ENCODE measurements around the gene AIMP2.

The AIMP2 gene

DNA sequence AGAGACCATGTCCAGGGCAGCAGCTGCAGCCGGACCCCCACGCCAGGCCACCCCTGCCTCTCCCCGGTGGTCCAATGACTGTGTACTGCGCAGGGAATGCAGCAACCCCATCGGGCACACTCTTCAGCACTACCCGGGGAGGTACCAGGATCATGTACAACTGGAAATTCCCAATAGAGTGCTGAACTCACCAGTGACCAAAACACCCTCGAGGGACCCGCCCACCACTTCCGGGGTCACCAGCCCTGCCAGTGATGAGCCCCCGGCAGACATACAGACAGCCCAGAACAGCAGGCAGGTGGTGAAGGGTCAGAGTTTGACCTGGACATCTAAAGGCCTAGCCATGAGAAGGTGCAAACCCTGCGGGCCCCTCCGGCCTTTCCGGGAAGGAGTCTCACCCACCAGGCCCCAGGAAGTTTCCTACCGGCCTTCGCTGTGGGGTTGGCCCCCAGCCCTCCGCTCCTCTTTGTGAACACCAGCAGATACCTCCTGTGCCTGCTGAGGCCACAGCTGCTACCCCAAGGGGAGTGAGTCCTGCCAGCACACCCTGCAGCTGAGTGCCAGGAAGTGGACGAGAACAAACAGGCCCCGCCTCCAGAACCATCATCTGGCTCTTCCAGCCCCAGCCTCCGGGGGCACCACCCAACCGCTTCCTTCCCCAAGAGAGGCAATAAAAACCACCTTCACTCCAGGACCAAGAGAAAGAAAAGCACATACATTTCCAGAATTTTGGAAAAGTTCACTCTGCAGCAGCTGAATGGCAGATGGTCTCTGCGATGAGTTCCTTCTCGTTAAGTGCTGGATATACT, 17.1 kb downstream of the AIMP2 start:
- WGBS, 2 experiments = 93 to 95% methylated on average over 22 of the region's 22 CpGs
- no peaks in the 10 kb centered on the region for H3K27me3 ChIP-seq (ENCODE audit: control insufficient read depth, insufficient read depth, low read length, poor library complexity, severe bottlenecking)
- no peaks in the 10 kb centered on the region for H3K4me1 ChIP-seq (ENCODE audit: control insufficient read depth, insufficient read depth, low read length)
- no peak overlapping the region for H3K4me3 ChIP-seq (ENCODE audit: insufficient read depth, low read depth, low read length)
- no peaks in the 10 kb centered on the region for H3K9me3 ChIP-seq (ENCODE audit: control insufficient read depth, low read length)
- peaks cover 64% of the 10 kb centered on the region for H3K36me3 ChIP-seq (ENCODE audit: control insufficient read depth, insufficient read depth, low read length)
- H3K27ac ChIP-seq (ENCODE audit: insufficient read depth, low read depth, low read length, poor library complexity, severe bottlenecking) = no peak overlapping the region

DNA sequence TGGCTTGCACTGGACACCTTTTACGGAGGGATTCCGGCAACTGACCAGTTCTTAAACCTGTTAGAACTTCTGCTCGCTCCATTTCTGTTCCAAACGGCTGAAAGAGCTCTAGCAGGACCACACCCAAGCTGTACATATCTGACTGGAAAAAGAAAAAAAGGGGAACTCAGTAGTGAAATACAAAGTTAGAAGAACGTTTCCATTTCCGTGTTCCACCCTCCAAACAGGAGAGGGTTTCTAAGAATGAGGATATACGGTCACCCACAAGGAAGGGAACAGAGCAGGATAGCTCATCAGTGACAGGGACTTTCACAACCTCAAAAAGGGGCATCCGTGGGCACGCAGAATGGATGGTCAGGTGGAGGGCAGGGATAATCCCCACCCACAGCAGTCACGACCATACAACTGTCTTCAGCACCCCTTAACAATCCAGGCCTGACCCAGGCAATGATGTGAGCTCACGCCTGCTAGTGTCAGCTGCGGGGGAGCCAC, 17.8 kb downstream of the AIMP2 start:
- Histone ChIP-seq H3K4me1 (ENCODE audit: control insufficient read depth, insufficient read depth, low read length) (no peaks in the 10 kb centered on the region), H3K9me3 (ENCODE audit: control insufficient read depth, low read length) (no peaks in the 10 kb centered on the region), H3K27ac (ENCODE audit: insufficient read depth, low read depth, low read length, poor library complexity, severe bottlenecking) (no peak overlapping the region), H3K36me3 (ENCODE audit: control insufficient read depth, insufficient read depth, low read length) (peaks cover 58% of the 10 kb centered on the region), H3K27me3 (ENCODE audit: control insufficient read depth, insufficient read depth, low read length, poor library complexity, severe bottlenecking) (no peaks in the 10 kb centered on the region), H3K4me3 (ENCODE audit: insufficient read depth, low read depth, low read length) (no peak overlapping the region)
- 91 to 93% methylated on average over 12 of the region's 12 CpGs for WGBS, 2 experiments

DNA sequence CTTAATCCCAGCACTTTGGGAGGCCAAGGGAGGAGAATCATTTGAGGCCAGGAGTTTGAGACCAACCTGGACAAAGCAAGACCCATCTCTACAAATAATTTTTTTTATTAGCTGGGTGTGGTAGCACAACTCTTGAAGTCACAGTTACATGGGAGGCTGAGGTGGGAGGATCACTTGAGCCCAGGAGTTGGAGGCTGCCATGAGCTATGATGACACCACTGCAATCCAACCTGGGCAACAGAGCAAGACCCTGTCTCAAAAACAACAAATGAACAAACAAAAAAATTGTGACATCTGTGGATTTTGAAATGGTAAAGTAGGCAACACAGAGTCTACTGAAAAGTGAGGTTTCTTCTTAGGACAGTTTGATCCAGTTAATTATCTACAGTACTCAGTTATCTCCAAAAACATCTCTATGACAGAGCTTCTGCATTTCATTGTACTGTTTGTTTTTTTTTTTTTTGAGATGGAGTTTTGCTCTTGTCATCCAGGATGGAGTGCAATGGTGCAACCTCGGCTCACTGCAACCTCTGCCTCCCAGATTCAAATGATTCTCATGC, 18.8 kb downstream of the AIMP2 start:
- Histone ChIP-seq H3K4me3 (ENCODE audit: insufficient read depth, low read depth, low read length) (no peak overlapping the region), H3K27me3 (ENCODE audit: control insufficient read depth, insufficient read depth, low read length, poor library complexity, severe bottlenecking) (no peaks in the 10 kb centered on the region), H3K27ac (ENCODE audit: insufficient read depth, low read depth, low read length, poor library complexity, severe bottlenecking) (no peak overlapping the region), H3K36me3 (ENCODE audit: control insufficient read depth, insufficient read depth, low read length) (peaks cover 48% of the 10 kb centered on the region), H3K9me3 (ENCODE audit: control insufficient read depth, low read length) (no peaks in the 10 kb centered on the region), H3K4me1 (ENCODE audit: control insufficient read depth, insufficient read depth, low read length) (no peaks in the 10 kb centered on the region)
- WGBS, 2 experiments = 85 to 90% methylated on average over 1 of the region's 1 CpG

DNA sequence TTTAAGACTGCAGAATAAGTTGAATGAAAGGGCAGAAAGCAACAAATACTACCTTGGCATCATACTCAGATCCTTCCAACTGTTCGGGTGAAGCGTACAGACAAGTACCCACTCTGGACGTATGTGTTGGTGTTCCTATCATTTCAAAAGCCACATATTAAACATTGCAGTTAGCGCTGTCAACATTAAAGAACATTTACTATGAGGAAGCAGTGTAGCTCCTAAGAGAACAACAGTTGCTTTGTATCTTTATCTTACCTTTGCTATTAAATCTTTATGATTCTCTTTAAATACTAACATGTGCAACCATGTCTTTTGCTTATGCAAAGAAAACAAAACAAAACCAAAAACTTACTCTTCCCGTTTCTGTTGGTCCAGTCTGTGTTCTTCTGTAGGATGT, 19.5 kb downstream of the AIMP2 start:
- no peaks in the 10 kb centered on the region for H3K27me3 ChIP-seq (ENCODE audit: control insufficient read depth, insufficient read depth, low read length, poor library complexity, severe bottlenecking)
- WGBS, 2 experiments = 96 to 97% methylated on average over 5 of the region's 5 CpGs
- H3K27ac ChIP-seq (ENCODE audit: insufficient read depth, low read depth, low read length, poor library complexity, severe bottlenecking) = no peak overlapping the region
- H3K4me1 ChIP-seq (ENCODE audit: control insufficient read depth, insufficient read depth, low read length) = no peaks in the 10 kb centered on the region
- H3K4me3 ChIP-seq (ENCODE audit: insufficient read depth, low read depth, low read length) = no peak overlapping the region
- no peaks in the 10 kb centered on the region for H3K9me3 ChIP-seq (ENCODE audit: control insufficient read depth, low read length)
- H3K36me3 ChIP-seq (ENCODE audit: control insufficient read depth, insufficient read depth, low read length) = peaks cover 42% of the 10 kb centered on the region

DNA sequence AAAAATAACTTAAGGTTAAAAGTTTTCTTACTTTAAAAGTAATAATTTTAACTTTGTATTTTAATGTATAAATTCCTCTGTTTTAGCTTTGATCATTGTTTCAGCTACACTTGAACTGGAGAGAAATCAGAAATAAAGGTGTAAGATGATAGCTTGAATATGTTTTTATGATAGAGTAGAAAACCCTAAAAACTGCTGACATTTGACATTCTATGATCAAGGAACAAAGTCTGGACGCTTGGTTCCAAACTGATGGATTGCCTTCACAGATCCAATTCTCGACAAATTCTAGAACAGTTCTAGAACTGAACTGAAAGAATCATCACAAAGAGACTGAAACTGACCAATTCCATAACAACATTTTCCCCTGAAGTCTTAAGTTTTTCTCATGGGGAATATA, 21.9 kb downstream of the AIMP2 start, which contains the start of gene ANKRD61:
ANKRD61 (plus strand) TSS at position 389 of the 400 bp plus-strand sequence; CDS start at position 389, 0 bp downstream.
- H3K9me3 ChIP-seq (ENCODE audit: control insufficient read depth, low read length) = no peaks in the 10 kb centered on the region
- H3K4me3 ChIP-seq (ENCODE audit: insufficient read depth, low read depth, low read length) = no peak within 1 kb of the TSS
- H3K4me1 ChIP-seq (ENCODE audit: control insufficient read depth, insufficient read depth, low read length) = no peaks in the 10 kb centered on the region
- WGBS, 2 experiments = 94 to 95% methylated on average over 2 of the region's 2 CpGs
- H3K36me3 ChIP-seq (ENCODE audit: control insufficient read depth, insufficient read depth, low read length) = peaks cover 30% of the 10 kb centered on the region
- no peaks in the 10 kb centered on the region for H3K27me3 ChIP-seq (ENCODE audit: control insufficient read depth, insufficient read depth, low read length, poor library complexity, severe bottlenecking)
- H3K27ac ChIP-seq (ENCODE audit: insufficient read depth, low read depth, low read length, poor library complexity, severe bottlenecking) = no peak within 1 kb of the TSS

DNA sequence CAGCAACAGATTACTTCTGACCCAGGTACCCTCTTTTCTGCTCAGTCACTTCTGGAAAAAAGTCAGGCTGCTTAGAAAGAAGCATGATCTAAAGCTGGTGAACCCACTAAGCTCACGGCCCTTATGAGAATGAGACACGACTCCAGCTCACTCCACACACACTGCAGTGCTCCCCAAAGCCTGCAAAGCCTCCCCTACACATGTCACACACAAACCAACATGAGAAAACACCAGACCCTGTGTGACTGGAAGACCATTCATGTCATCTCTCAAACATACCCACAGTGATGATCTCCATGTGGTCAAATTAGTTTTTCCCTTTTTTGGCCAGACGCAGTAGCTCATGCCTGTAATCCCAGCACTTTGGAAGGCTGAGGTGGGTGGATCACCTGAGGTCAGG, 22.5 kb downstream of the AIMP2 start:
- peaks cover 29% of the 10 kb centered on the region for H3K36me3 ChIP-seq (ENCODE audit: control insufficient read depth, insufficient read depth, low read length)
- 92 to 96% methylated on average over 3 of the region's 3 CpGs for WGBS, 2 experiments
- no peaks in the 10 kb centered on the region for H3K27me3 ChIP-seq (ENCODE audit: control insufficient read depth, insufficient read depth, low read length, poor library complexity, severe bottlenecking)
- H3K4me1 ChIP-seq (ENCODE audit: control insufficient read depth, insufficient read depth, low read length) = no peaks in the 10 kb centered on the region
- H3K4me3 ChIP-seq (ENCODE audit: insufficient read depth, low read depth, low read length) = no peak overlapping the region
- H3K9me3 ChIP-seq (ENCODE audit: control insufficient read depth, low read length) = no peaks in the 10 kb centered on the region
- H3K27ac ChIP-seq (ENCODE audit: insufficient read depth, low read depth, low read length, poor library complexity, severe bottlenecking) = no peak overlapping the region

DNA sequence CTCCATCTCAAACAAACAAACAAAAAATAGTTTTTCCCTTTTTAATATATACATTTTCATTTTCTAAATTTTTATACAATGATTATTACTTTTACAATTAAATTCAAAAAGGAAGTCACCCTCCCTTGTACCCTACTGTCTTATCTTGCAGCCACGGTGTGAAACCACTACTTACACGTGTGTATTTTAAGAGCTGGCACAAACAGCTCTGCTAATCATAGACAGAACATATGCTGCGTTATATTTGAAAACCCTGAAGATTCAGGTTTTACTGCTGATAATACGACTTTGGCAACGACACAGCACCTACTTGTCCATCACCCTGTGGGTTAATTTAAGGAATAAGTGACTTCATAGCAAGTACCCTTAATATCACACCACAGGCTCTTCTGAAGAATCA, 23.1 kb downstream of the AIMP2 start:
- no peaks in the 10 kb centered on the region for H3K4me1 ChIP-seq (ENCODE audit: control insufficient read depth, insufficient read depth, low read length)
- no peak overlapping the region for H3K27ac ChIP-seq (ENCODE audit: insufficient read depth, low read depth, low read length, poor library complexity, severe bottlenecking)
- WGBS, 2 experiments = 96 to 100% methylated on average over 5 of the region's 5 CpGs
- H3K4me3 ChIP-seq (ENCODE audit: insufficient read depth, low read depth, low read length) = no peak overlapping the region
- no peaks in the 10 kb centered on the region for H3K27me3 ChIP-seq (ENCODE audit: control insufficient read depth, insufficient read depth, low read length, poor library complexity, severe bottlenecking)
- H3K36me3 ChIP-seq (ENCODE audit: control insufficient read depth, insufficient read depth, low read length) = peaks cover 23% of the 10 kb centered on the region
- H3K9me3 ChIP-seq (ENCODE audit: control insufficient read depth, low read length) = no peaks in the 10 kb centered on the region

DNA sequence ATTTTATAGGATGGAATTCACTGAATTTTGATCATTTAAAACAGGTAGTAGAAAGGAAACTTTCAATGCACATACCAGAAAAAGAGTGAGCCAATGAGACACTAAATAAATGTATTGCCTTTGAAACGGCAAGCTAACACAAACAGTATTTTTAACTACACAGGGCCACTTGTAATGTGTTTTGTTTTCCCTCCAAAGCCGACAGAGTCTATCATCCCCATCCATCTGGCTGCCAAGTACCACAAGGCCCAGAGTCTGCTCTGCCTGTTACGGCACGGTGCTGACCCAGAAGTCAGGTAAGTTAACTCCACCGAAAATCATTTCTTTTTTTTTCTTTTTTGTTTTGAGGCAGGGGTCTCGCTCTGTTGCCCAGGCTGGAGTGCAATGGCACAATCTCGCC, 23.6 kb downstream of the AIMP2 start:
- H3K4me1 ChIP-seq (ENCODE audit: control insufficient read depth, insufficient read depth, low read length) = no peaks in the 10 kb centered on the region
- no peaks in the 10 kb centered on the region for H3K9me3 ChIP-seq (ENCODE audit: control insufficient read depth, low read length)
- peaks cover 22% of the 10 kb centered on the region for H3K36me3 ChIP-seq (ENCODE audit: control insufficient read depth, insufficient read depth, low read length)
- no peaks in the 10 kb centered on the region for H3K27me3 ChIP-seq (ENCODE audit: control insufficient read depth, insufficient read depth, low read length, poor library complexity, severe bottlenecking)
- H3K4me3 ChIP-seq (ENCODE audit: insufficient read depth, low read depth, low read length) = no peak overlapping the region
- no peak overlapping the region for H3K27ac ChIP-seq (ENCODE audit: insufficient read depth, low read depth, low read length, poor library complexity, severe bottlenecking)
- 92 to 93% methylated on average over 7 of the region's 7 CpGs for WGBS, 2 experiments

DNA sequence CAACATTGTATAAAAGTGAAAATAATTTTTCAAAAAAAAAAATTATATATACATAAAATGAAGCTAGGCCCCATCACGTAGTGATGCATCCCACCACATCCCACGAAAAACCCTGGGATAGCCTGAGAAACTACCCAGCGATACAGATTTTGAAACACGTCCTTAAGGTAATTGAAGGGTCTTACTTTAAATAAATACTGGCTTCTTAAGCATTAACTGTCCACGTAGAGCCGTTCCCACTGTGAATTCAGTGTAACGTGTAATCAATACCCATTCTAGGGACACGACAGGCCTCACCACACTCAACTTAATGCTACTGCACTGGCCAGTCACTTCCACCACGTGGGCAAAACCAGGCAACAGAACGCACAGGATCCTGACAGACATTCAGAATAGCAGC, 26.1 kb downstream of the AIMP2 start:
- Histone ChIP-seq H3K9me3 (ENCODE audit: control insufficient read depth, low read length) (no peaks in the 10 kb centered on the region), H3K27ac (ENCODE audit: insufficient read depth, low read depth, low read length, poor library complexity, severe bottlenecking) (no peak overlapping the region), H3K27me3 (ENCODE audit: control insufficient read depth, insufficient read depth, low read length, poor library complexity, severe bottlenecking) (no peaks in the 10 kb centered on the region), H3K36me3 (ENCODE audit: control insufficient read depth, insufficient read depth, low read length) (peaks cover 29% of the 10 kb centered on the region), H3K4me1 (ENCODE audit: control insufficient read depth, insufficient read depth, low read length) (no peaks in the 10 kb centered on the region), H3K4me3 (ENCODE audit: insufficient read depth, low read depth, low read length) (no peak overlapping the region)
- WGBS, 2 experiments = 97 to 98% methylated on average over 10 of the region's 10 CpGs

DNA sequence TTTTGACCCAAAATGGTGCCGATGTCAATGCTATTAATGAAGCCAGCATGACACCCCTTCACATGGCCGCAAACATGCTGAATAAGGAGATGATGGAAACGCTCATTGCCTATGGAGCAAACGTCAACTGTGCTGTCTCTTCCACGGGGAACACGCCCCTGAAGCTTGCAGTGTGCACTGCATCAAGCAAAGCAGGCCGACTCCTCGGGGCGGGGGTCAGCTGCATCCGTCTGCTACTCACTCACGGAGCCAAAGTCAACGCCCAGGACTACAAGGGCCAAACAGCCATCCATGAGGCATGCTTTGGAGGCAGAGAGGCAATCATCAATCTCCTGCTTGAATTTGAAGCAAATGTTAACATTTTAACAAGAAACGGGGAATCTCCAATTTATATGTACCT, 26.6 kb downstream of the AIMP2 start:
- H3K4me3 ChIP-seq (ENCODE audit: insufficient read depth, low read depth, low read length) = no peak overlapping the region
- no peaks in the 10 kb centered on the region for H3K9me3 ChIP-seq (ENCODE audit: control insufficient read depth, low read length)
- peaks cover 32% of the 10 kb centered on the region for H3K36me3 ChIP-seq (ENCODE audit: control insufficient read depth, insufficient read depth, low read length)
- no peak overlapping the region for H3K27ac ChIP-seq (ENCODE audit: insufficient read depth, low read depth, low read length, poor library complexity, severe bottlenecking)
- 94 to 96% methylated on average over 13 of the region's 13 CpGs for WGBS, 2 experiments
- no peaks in the 10 kb centered on the region for H3K4me1 ChIP-seq (ENCODE audit: control insufficient read depth, insufficient read depth, low read length)
- no peaks in the 10 kb centered on the region for H3K27me3 ChIP-seq (ENCODE audit: control insufficient read depth, insufficient read depth, low read length, poor library complexity, severe bottlenecking)

Data from ectodermal cell (in vitro differentiated cells).